Immature natural killer cell (primary cell): ENCODE data around the gene POF1B. TPM values are rescaled to one million over a fixed set of nuclear protein-coding genes. Genes with fewer than 3 reads are reported as not detected.
"Not testable (repeated sequence)": the region's sequence is repeated elsewhere in the genome, so short reads cannot be mapped to it uniquely, and the experiment has no call there.

Source experiments
- DNase-seq, 3 donors: peaks; one replicate each; pipeline ENCODE4 v3.0.0; 2022; ENCODE audit warnings: mixed read lengths in 1 of 3
- H3K27ac Mint-ChIP-seq, 6 donors: one replicate each; pipeline ENCODE4 v1.8.0; 2020; ENCODE audit warnings: mixed read lengths in 6 of 6, mild to moderate bottlenecking in 5 of 6, inconsistent platforms in 4 of 6, moderate library complexity in 3 of 6
- H3K27me3 Mint-ChIP-seq, 3 donors: one replicate each; pipeline ENCODE4 v1.8.0; 2020 to 2021; ENCODE audit warnings: low read depth in 3 of 3, mild to moderate bottlenecking in 3 of 3, mixed read lengths in 3 of 3, moderate library complexity in 3 of 3, inconsistent platforms in 1 of 3
- H3K36me3 Mint-ChIP-seq, 3 donors: one replicate each; pipeline ENCODE4 v1.8.0; 2020; ENCODE audit warnings: mixed read lengths in 3 of 3, inconsistent platforms in 2 of 3, mild to moderate bottlenecking in 2 of 3
- H3K4me1 Mint-ChIP-seq, 2 donors: one replicate each; pipeline ENCODE4 v1.8.0; 2020; ENCODE audit warnings: inconsistent platforms in 2 of 2, mild to moderate bottlenecking in 2 of 2, mixed read lengths in 2 of 2, moderate library complexity in 1 of 2
- H3K4me3 Mint-ChIP-seq, 5 donors: one replicate each; pipeline ENCODE4 v1.8.0; 2020; ENCODE audit warnings: mild to moderate bottlenecking in 5 of 5, mixed read lengths in 5 of 5, inconsistent platforms in 3 of 5, moderate library complexity in 3 of 5
- H3K9me3 Mint-ChIP-seq, 6 donors: one replicate each; pipeline ENCODE4 v1.8.0; 2020; ENCODE audit warnings: mild to moderate bottlenecking in 6 of 6, mixed read lengths in 6 of 6, inconsistent platforms in 4 of 6, moderate library complexity in 3 of 6
- polyA plus RNA-seq, 3 donors: library from polyadenylated mRNA; unstranded; fragments of 300-500 nt; fragmentation: Illumina TruSeq; gene quantifications; one replicate each; pipeline ENCODE4 v1.2.3, GENCODE V29; 2021

The POF1B gene
- polyA plus RNA-seq, 3 donors from 2014 or later = not detected

- not testable (repeated sequence) for H3K4me3 Mint-ChIP-seq, H3K27ac Mint-ChIP-seq, H3K27me3 Mint-ChIP-seq, H3K9me3 Mint-ChIP-seq, H3K36me3 Mint-ChIP-seq, DNase-seq, H3K4me1 Mint-ChIP-seq
Measured at GRCh38 chrX:85311348-85311747, 68.1 kb downstream of the POF1B start.

DNA sequence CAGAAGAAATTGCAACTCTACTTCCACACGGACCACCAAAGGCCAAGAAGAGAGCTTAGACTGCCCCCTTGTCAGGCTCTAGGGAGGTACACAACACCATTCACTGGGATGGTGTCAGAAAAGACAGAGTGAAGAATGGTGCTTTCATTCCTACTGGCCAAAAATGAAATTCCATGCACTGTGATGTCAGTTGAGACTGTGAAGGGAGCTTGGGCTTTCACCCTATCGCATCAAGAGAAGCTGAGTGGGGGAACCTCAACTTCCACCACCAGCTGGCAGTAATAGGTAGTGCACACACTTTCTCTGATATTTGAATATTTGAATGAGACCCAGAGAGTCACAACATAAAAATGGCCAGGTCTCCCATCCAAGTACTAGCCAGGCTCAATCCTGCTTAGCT lies 69.7 kb downstream of the POF1B start:
- Mint-ChIP-seq H3K4me3 (no peak overlapping the region), H3K27ac (no peak overlapping the region), H3K27me3 (no peaks in the 10 kb centered on the region), H3K4me1 (no peaks in the 10 kb centered on the region), H3K9me3 (peaks cover 0 to 7% (median 2%) of the 10 kb centered on the region in 6 donors), H3K36me3 (no peaks in the 10 kb centered on the region)
- DNase-seq = no peak

GRCh38 chrX:85303544-85303943 lies 75.9 kb downstream of the POF1B start:
- no peaks in the 10 kb centered on the region for H3K36me3 Mint-ChIP-seq
- DNase-seq = no peak
- no peak overlapping the region for H3K27ac Mint-ChIP-seq
- H3K9me3 Mint-ChIP-seq = peaks cover 0 to 4% (median 2%) of the 10 kb centered on the region in 6 donors
- peaks cover 0 to 3% (median 0%) of the 10 kb centered on the region in 3 donors for H3K27me3 Mint-ChIP-seq
- no peaks in the 10 kb centered on the region for H3K4me1 Mint-ChIP-seq
- H3K4me3 Mint-ChIP-seq = no peak overlapping the region

DNA sequence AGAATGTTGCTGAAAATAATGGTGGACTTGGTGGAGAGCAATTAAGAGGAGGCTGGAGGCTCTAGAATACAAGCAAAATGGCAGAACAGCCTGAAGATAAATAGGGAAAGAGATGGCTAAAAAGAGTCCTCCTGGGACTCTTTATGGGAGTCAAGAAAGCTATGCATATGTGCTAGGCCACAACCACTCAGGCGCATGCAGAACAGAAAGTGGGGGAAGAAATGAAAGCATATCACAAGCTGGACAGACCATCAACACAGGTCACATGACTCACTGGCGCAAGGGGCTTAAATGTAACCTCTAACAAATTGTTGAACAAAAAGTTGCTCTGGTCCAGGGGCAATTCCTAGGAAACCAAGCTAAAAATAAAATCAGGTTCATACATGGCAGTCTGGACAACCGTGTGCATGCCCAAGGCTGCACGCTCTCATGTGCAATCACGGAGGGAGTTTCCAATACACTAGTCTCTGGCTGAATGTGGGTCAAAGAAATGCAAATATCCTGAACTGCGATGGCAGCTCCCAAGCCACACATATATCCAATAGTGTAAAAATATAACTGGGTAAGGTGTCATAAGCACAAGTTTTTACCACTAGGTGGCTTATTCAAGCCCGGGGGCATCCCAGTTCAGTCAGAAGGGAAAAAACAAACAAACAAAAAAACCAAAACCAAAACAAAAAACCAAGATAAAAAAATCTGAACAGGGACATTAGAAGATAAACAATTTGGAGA lies 90.3 kb downstream of the POF1B start:
- H3K27me3 Mint-ChIP-seq = peaks cover 0 to 3% (median 0%) of the 10 kb centered on the region in 3 donors
- H3K4me1 Mint-ChIP-seq = no peaks in the 10 kb centered on the region

GRCh38 chrX:85285286-85285685 lies 94.2 kb downstream of the POF1B start:
- not testable (repeated sequence) for H3K4me3 Mint-ChIP-seq, H3K4me1 Mint-ChIP-seq, H3K36me3 Mint-ChIP-seq, H3K27me3 Mint-ChIP-seq, H3K27ac Mint-ChIP-seq, DNase-seq, H3K9me3 Mint-ChIP-seq

More for the DNA sequence above, 90.3 kb downstream of the POF1B start:
- Mint-ChIP-seq H3K4me3 (no peak overlapping the region), H3K36me3 (no peaks in the 10 kb centered on the region), H3K27ac (no peak overlapping the region), H3K9me3 (peaks cover 0 to 6% (median 1%) of the 10 kb centered on the region in 6 donors)
- DNase-seq = no peak

DNA sequence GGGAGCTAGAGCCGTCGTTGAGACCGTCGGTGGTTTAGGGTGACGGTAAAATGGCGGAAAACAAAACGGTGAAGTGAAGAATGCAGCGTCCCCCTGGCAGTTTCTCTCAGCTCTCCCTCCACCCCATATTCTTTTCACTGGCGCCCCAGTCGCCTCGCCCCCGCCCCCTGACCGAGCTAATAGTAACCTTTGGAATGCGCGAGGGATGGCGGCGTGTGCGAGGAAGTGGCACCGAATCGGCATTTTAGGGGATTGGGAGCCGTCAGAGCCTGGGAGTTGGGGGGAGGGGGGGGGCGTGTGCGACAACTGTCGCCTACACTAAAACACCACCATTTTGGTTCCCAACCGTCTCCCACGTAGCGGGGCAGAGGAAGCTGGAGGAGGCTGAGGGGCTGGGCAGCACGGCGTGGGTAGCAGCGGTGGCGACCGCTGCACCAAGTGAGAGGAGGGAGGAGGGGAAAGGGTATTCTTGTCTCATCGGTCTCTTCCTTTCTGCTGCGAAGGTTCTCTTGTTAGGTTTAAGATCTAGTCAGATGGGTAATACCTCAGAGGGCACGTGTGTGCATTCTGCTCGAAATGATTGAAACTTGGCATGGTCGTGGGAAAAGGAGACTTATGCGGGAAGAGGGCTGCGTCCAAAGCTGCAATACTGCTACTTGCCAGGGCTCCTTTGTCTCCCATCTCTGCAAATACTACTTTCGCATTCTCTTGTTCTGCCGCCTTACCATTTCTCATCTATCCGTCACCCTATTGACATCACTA lies 134.8 kb downstream of the POF1B start:
- peak in 2 of 3 donors; percentile 3 to 9 for DNase-seq
- Mint-ChIP-seq H3K27me3 (peaks cover 0 to 3% (median 0%) of the 10 kb centered on the region in 3 donors), H3K4me1 (peaks cover 14 to 17% of the 10 kb centered on the region in 2 donors), H3K36me3 (no peaks in the 10 kb centered on the region), H3K4me3 (peak overlapping the region; percentile 88 to 94 (median 90)), H3K27ac (peak overlapping the region in 5 of 6 donors; percentile 23 to 85 (median 51)), H3K9me3 (no peaks in the 10 kb centered on the region)

GRCh38 chrX:85243761-85244449 lies 135.6 kb downstream of the POF1B start, which contains the start of the genes SATL1 and ZNF711:
TSS of gene SATL1 (minus strand) at chrX:85243779. CDS start at chrX:85108968, 134,811 bp downstream.
TSS of gene ZNF711 (plus strand) at chrX:85243991. CDS start at chrX:85247573, 3,582 bp downstream.
- Mint-ChIP-seq H3K27ac (peak within 1 kb of the TSS in 5 of 6 donors; percentile 23 to 85 (median 51)), H3K4me1 (peaks cover 14 to 17% of the 10 kb centered on the region in 2 donors), H3K9me3 (no peaks in the 10 kb centered on the region), H3K4me3 (peak within 1 kb of the TSS; percentile 88 to 94 (median 90)), H3K27me3 (peaks cover 0 to 3% (median 0%) of the 10 kb centered on the region in 3 donors), H3K36me3 (no peaks in the 10 kb centered on the region)
- DNase-seq = peak; percentile 5 to 24 (median 12)

GRCh38 chrX:85243155-85243554 lies 136.3 kb downstream of the POF1B start:
- Mint-ChIP-seq H3K4me1 (peaks cover 14 to 17% of the 10 kb centered on the region in 2 donors), H3K27ac (peak overlapping the region in 1 of 6 donors; percentile 20), H3K27me3 (peaks cover 2 to 3% (median 3%) of the 10 kb centered on the region in 3 donors), H3K9me3 (no peaks in the 10 kb centered on the region), H3K4me3 (peak overlapping the region; percentile 36 to 90 (median 71)), H3K36me3 (no peaks in the 10 kb centered on the region)
- no peak for DNase-seq

Other genes with a start within 250 kb of the POF1B start
- gene SATL1, start 135.9 kb downstream of the POF1B start, polyA plus RNA-seq = not detected
- gene ZNF711, start 135.7 kb downstream of the POF1B start, polyA plus RNA-seq = 1 to 10 TPM in 1 of 3 donors, under 1 TPM in 2; 0.61 to 5.8 (median 0.78) TPM